GM12865 (cell line): ENCODE data around the gene PIAS2.
A peak's percentile ranks its signal among the peaks of the same experiment; 100 is the strongest.

Experiments
- DNase-seq: peaks from one replicate; pipeline ENCODE4 v3.0.0; 2010; ENCODE audit warnings: low read depth
- H3K4me3 ChIP-seq: 2 replicates; pipeline ENCODE4 v1.5.1; 2011; ENCODE audit warnings: mild to moderate bottlenecking, low read depth, low read length, control low read depth
- TF ChIP-seq, protein P1 (sequence below): IDR thresholded peaks from 2 replicates; pipeline ENCODE4 v1.5.1; 2011; ENCODE audit warnings: low read length, control low read depth, low read depth, inconsistent platforms; ENCODE audit not compliant: insufficient read depth; ENCODE audit errors: missing control alignments

Gene PIAS2

DNA sequence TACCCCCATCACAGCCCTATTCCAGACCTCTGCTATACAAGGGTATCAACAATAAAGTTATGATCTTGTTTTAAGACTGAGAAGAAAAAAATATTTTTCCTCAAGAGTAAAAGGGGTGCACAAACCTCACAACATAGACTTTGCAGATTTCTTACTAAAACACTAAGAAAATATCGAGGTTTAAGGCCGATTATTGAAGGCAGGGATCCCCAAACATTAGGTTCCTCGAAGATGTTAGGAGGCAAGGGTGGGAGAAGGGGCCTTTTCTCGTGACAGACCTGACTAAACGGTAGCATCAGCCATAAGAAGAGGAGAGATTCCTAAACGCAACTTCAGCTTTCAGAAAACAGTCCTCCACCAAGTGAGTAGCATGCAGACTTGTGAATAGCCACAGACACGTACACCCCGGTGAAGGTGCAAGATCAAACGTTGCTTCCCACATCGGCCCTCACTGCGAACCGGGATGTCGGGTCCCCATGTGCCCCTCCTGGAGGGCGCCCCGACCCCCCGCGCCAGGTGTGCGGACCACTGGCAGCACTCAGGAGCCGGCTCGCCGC, 678 bp downstream of the PIAS2 start:
- DNase-seq = peak; percentile 54
- TF ChIP-seq, protein P1, sequence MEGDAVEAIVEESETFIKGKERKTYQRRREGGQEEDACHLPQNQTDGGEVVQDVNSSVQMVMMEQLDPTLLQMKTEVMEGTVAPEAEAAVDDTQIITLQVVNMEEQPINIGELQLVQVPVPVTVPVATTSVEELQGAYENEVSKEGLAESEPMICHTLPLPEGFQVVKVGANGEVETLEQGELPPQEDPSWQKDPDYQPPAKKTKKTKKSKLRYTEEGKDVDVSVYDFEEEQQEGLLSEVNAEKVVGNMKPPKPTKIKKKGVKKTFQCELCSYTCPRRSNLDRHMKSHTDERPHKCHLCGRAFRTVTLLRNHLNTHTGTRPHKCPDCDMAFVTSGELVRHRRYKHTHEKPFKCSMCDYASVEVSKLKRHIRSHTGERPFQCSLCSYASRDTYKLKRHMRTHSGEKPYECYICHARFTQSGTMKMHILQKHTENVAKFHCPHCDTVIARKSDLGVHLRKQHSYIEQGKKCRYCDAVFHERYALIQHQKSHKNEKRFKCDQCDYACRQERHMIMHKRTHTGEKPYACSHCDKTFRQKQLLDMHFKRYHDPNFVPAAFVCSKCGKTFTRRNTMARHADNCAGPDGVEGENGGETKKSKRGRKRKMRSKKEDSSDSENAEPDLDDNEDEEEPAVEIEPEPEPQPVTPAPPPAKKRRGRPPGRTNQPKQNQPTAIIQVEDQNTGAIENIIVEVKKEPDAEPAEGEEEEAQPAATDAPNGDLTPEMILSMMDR = no peak
- H3K4me3 ChIP-seq = peak overlapping the region; percentile 92

DNA sequence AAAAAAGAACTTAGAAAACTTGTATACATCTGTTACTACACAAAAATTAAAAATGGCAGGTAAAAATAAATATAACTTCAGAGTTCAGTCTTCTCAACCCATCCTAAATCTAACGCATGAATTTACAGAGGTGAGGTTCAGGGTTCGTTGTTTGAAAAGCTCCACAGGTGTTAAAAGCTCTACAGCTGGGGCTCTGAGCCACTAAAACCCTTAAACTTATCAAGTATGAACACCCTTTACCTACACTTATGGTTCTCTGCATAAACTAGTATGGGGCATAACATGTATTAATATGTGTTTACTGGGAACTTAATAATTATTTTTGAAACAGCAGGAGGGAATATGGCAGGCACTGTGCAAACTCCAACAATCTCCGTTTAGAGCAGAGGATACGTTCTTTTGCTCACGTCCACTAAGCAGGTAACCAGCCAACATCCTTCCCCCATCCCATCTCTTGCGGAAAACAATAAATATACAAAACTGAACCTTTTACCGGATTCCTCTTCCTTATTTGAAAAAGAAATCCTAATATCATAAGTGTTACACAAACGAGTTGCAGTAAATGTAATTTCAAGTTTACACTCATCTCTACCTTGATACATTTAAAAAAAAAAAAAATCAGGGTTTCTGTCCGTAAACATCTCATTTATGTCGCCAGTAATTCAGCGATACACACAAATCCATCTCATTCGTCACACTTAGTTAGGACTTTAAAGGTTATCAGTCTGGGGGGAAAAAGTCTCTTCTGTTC, 1.3 kb downstream of the PIAS2 start:
- TF ChIP-seq, protein P1 = no peak
- no peak for DNase-seq
- peak overlapping the region; percentile 92 for H3K4me3 ChIP-seq

DNA sequence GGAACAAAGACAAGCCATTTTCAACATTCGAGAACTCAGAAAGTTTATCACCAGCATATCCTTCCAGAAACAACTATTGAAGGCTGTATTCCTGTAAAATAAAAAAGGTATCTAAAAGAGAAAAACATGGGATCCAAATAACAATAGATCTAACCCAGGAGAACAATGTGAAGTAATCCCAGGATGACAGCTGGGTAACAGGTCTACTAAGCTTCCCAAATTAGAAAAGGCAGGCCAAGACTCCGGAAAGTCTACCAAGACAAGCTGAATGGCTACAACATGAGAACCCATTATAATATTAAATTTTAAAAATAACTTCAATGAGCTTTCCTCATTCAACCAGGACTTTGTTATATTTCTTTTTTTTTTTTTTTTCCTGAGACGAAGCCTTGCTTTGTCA, 6.5 kb downstream of the PIAS2 start:
- no peak for DNase-seq
- H3K4me3 ChIP-seq = no peak overlapping the region
- TF ChIP-seq, protein P1 = no peak

DNA sequence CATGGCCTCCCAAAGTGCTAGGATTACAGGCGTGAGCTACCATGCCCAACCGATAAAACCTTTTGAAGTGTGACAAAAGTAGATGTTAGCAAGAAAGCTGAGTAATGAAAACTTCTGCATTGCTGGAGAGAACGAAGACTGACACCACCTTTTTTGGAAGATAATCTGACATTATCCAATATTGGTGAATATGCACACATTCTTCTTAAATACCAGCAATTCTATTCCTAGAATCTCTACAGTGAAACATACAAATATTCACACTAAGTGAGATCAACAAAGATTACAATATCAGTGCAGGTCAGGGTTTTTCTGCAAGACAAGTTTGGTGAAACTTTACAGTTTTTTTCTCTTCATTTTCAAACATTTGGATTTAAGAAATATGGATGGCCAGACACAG, 7.8 kb downstream of the PIAS2 start:
- no peak overlapping the region for H3K4me3 ChIP-seq
- DNase-seq = no peak
- TF ChIP-seq, protein P1 = no peak

DNA sequence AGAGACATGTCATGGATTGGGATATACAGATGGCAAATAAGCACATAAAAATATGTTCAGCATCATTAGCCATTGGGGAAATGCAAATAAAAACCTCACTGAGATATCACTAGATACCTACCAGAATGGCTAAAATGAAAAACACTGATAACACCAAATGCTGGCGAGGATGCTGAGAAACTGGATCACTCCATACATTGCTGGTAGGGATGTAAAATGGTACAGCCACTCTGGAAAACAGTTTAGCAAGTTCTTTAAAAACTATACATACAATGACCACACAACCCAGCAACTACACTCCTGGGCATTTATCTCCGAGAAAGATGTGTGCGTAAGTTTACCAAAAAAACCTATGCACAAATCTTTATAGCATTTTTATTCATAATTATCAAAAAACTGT, 13.9 kb downstream of the PIAS2 start:
- DNase-seq = no peak
- H3K4me3 ChIP-seq = no peak overlapping the region
- TF ChIP-seq, protein P1 = no peak

DNA sequence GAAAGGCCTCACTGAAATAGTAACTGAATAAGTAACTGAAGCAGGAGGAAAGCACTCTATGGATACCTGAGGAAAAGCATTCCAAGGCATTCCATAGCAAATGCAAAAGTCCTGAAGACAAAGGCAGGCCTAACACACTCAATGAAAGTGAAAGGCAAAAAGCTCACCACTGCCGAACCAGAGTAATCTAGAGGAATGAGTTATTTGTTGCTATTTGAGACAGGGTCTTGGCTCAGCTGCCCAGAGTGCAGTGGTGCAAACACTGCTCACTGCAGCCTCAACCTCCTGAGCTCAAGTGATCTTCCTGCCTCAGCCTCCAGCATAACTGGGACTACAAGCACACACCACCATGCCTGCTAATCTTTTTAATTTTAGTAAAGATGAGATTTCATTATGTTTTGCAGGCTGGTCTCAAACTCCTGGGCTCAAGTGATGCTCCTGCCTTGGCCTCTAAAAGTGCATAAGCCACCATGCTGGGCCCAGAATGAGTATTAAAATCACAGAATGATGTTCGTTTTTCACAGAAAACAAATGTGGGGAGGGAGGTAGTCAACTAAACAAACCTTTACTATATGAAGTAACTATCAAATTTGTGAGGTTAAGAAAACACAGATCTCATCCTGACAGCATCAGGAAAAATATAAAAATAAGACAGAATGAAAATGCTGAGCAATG, 17.9 kb downstream of the PIAS2 start:
- no peak overlapping the region for H3K4me3 ChIP-seq
- TF ChIP-seq, protein P1 = no peak
- DNase-seq = peak; percentile 59

DNA sequence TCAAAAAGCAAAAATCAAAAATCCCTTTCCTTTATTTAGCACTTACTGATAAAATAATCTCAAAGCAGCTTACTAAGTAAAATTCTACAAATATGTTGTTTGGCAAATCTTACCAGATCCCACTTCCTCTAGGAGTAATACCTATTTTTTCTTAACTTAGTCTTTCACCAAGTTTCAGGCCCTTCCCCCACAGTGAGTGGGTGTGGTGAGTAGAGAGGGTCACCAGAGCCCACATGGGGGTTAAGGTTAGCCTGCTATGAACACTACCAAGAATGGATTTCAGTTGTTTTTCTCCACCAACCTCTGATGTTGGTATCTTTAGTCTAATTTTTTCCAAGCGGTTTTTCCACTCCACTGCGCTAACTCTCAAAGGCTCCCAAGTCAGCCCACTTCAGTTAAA, 23.2 kb downstream of the PIAS2 start:
- H3K4me3 ChIP-seq = no peak overlapping the region
- TF ChIP-seq, protein P1 = no peak
- no peak for DNase-seq
